ENCODE results near the gene C1orf210.

The C1orf210 gene

DNA sequence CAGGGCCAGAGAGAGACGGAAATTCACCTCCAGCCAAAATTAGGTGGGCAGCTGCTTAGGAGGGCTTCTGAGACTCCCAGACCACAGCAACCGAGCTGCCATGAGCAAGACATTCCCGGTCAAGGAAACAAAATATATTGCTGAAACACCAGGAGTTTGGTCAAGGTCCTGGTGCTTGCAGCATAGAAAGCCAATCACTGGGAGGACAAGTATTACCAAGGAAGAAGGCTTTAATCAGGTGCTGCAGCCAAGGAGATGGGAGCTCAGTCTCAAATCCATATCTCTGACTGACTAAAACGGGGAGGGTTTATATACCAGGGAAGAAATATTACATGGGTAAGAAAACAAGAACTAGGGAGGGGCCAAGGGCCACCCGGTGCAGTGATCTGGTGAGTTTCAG, 34.4 kb downstream of the C1orf210 start:
- Histone ChIP-seq H3K36me3 (ENCODE audit: control insufficient read depth, insufficient read depth, low read length) (no peaks in the 10 kb centered on the region), H3K4me3 (ENCODE audit: insufficient read depth, low read depth, low read length) (no peak overlapping the region), H3K9me3 (ENCODE audit: control insufficient read depth, low read length) (no peaks in the 10 kb centered on the region), H3K27me3 (ENCODE audit: control insufficient read depth, insufficient read depth, low read length, poor library complexity, severe bottlenecking) (no peaks in the 10 kb centered on the region), H3K4me1 (ENCODE audit: control insufficient read depth, insufficient read depth, low read length) (no peaks in the 10 kb centered on the region), H3K27ac (ENCODE audit: insufficient read depth, low read depth, low read length, poor library complexity, severe bottlenecking) (no peak overlapping the region)
- WGBS, 2 experiments = 90 to 95% methylated on average over 5 of the region's 5 CpGs

DNA sequence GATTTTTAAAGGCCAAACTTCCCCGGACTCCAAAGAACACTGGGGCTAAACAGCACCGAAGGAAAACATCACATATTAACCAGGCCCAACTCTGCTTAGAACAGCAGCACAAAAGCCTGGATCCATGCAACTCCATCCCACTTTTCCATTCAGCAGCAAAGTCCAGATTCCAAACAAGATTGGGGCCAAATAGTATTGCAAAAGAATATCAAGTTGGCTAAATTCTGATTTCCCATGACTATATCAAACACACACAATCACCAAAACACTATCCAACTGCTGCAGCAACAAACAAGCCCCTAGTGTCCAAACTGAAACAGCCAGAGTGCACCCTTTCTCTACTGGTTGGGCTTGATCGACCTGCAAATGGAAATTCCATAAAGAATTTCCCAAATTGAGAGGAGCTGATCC, 35.0 kb downstream of the C1orf210 start:
- H3K9me3 ChIP-seq (ENCODE audit: control insufficient read depth, low read length) = no peaks in the 10 kb centered on the region
- no peak overlapping the region for H3K4me3 ChIP-seq (ENCODE audit: insufficient read depth, low read depth, low read length)
- no peaks in the 10 kb centered on the region for H3K36me3 ChIP-seq (ENCODE audit: control insufficient read depth, insufficient read depth, low read length)
- no peak overlapping the region for H3K27ac ChIP-seq (ENCODE audit: insufficient read depth, low read depth, low read length, poor library complexity, severe bottlenecking)
- no peaks in the 10 kb centered on the region for H3K27me3 ChIP-seq (ENCODE audit: control insufficient read depth, insufficient read depth, low read length, poor library complexity, severe bottlenecking)
- no peaks in the 10 kb centered on the region for H3K4me1 ChIP-seq (ENCODE audit: control insufficient read depth, insufficient read depth, low read length)
- 83 to 90% methylated on average over 3 of the region's 3 CpGs for WGBS, 2 experiments

DNA sequence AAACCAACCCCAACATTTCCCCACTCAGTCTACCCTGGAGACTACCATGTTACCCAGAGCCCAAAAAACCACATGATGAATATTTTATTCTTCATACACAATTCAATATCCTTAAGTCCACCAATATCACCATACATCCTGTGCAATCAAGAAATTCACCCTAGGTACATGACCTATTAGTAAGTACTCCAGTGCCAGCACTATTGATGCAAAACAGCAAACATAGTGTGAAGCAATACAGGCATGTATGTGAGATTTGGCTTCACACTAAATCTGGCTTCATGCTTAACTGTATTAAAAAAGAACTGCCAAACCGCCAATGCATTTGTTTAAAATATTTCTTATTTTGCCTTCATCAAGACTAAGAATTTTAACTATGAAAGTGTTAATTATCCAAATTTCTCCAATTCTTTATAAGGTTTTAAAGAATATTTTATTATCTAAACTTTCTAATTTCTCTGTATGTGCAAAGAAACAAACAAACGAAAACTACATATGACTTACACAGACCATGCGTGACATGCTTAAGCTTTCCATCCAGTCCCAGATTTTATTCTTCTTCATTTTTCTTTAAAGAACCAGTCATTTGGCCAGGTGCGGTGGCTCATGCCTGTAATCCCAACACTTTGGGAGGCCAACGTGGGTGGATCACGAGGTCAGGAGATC, 38.0 kb downstream of the C1orf210 start:
- 75 to 80% methylated on average over 5 to 6 of the region's 6 CpGs for WGBS, 2 experiments
- H3K27ac ChIP-seq (ENCODE audit: insufficient read depth, low read depth, low read length, poor library complexity, severe bottlenecking) = no peak overlapping the region

DNA sequence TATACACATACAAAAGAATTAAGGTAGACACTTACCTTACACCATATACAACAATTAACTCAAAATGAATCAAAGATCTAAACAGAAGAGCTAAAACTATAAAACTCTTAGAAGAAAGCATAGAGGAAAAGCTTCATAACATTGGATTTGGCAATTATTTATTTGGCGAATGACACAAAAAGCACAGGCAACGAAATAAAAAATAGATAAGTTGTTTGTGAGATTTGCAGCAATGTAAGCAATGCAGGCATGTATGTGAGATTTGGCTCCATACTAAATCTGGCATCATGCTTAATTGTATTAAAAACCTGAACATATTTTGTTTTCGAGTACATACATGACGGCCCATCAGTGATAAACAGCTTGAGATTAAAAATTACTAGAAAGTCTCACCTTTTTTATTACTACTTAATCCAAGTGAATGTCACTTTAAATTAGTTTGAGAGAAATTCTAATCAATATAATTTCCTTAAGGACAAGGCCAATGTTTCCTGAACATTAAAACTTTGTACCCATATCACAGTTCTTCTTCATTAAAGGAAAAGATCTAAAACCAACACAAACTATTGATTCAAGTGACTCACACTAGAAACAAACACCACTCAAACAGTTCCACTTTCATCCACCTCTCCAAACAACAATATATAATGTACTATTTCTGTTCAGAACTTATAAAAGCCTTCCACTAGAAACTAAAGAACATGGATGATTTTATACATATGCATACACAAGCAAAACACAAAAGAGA, 38.7 kb downstream of the C1orf210 start:
- H3K9me3 ChIP-seq (ENCODE audit: control insufficient read depth, low read length) = no peaks in the 10 kb centered on the region
- WGBS, 2 experiments = 99% methylated on average over 4 of the region's 4 CpGs
- no peaks in the 10 kb centered on the region for H3K4me1 ChIP-seq (ENCODE audit: control insufficient read depth, insufficient read depth, low read length)
- H3K27me3 ChIP-seq (ENCODE audit: control insufficient read depth, insufficient read depth, low read length, poor library complexity, severe bottlenecking) = no peaks in the 10 kb centered on the region
- no peaks in the 10 kb centered on the region for H3K36me3 ChIP-seq (ENCODE audit: control insufficient read depth, insufficient read depth, low read length)
- no peak overlapping the region for H3K4me3 ChIP-seq (ENCODE audit: insufficient read depth, low read depth, low read length)
- H3K27ac ChIP-seq (ENCODE audit: insufficient read depth, low read depth, low read length, poor library complexity, severe bottlenecking) = no peak overlapping the region

More for the DNA sequence above, 38.0 kb downstream of the C1orf210 start:
- no peaks in the 10 kb centered on the region for H3K4me1 ChIP-seq (ENCODE audit: control insufficient read depth, insufficient read depth, low read length)
- no peaks in the 10 kb centered on the region for H3K36me3 ChIP-seq (ENCODE audit: control insufficient read depth, insufficient read depth, low read length)
- no peak overlapping the region for H3K4me3 ChIP-seq (ENCODE audit: insufficient read depth, low read depth, low read length)
- no peaks in the 10 kb centered on the region for H3K9me3 ChIP-seq (ENCODE audit: control insufficient read depth, low read length)
- no peaks in the 10 kb centered on the region for H3K27me3 ChIP-seq (ENCODE audit: control insufficient read depth, insufficient read depth, low read length, poor library complexity, severe bottlenecking)

DNA sequence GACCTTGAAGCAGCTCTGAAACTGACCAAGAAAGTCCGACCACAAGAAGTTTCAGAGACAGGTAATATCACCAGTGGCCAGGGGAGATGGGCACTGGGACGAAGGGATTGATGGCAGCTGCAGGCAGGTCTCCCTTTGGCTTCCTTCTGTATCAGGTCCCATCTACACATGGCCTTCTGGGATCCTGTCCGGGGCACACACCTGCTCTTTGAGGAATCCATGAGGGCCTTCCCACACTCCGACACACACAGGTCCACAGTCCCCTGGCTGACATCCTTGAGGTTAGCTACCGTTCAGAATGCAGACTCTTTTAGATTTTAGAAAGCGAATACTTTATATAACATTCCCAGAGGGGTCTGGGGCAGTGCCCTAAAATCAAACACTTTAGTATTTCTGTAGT, 42.1 kb downstream of the C1orf210 start:
- Histone ChIP-seq H3K27ac (ENCODE audit: insufficient read depth, low read depth, low read length, poor library complexity, severe bottlenecking) (no peak overlapping the region), H3K9me3 (ENCODE audit: control insufficient read depth, low read length) (no peaks in the 10 kb centered on the region), H3K4me1 (ENCODE audit: control insufficient read depth, insufficient read depth, low read length) (no peaks in the 10 kb centered on the region), H3K36me3 (ENCODE audit: control insufficient read depth, insufficient read depth, low read length) (no peaks in the 10 kb centered on the region), H3K27me3 (ENCODE audit: control insufficient read depth, insufficient read depth, low read length, poor library complexity, severe bottlenecking) (no peaks in the 10 kb centered on the region), H3K4me3 (ENCODE audit: insufficient read depth, low read depth, low read length) (no peak overlapping the region)
- 89 to 90% methylated on average over 6 of the region's 6 CpGs for WGBS, 2 experiments

DNA sequence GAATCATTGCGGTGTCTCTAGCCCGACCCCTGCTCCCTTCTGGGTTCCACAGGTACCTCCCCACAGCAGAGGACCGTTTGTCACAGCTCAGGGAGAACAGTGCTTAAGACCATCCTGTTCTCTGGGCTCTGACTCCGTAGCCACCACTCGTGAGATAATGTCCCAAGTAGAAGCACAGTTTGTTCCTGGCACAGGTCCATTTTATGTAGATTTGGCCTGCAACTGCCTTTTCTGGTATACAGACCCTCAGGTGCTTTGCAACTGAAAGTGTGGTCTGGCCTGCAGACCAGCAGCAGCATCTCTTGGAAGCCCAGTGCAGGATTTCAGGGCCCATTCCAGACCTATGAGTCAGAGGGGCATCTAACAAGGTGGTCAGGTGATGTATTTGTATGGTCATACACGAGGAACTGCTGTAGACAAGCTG, 44.0 kb downstream of the C1orf210 start:
- H3K4me1 ChIP-seq (ENCODE audit: control insufficient read depth, insufficient read depth, low read length) = no peaks in the 10 kb centered on the region
- 72% methylated on average over 6 of the region's 6 CpGs for WGBS, 2 experiments
- H3K36me3 ChIP-seq (ENCODE audit: control insufficient read depth, insufficient read depth, low read length) = no peaks in the 10 kb centered on the region
- H3K4me3 ChIP-seq (ENCODE audit: insufficient read depth, low read depth, low read length) = no peak overlapping the region
- H3K27ac ChIP-seq (ENCODE audit: insufficient read depth, low read depth, low read length, poor library complexity, severe bottlenecking) = no peak overlapping the region
- H3K9me3 ChIP-seq (ENCODE audit: control insufficient read depth, low read length) = no peaks in the 10 kb centered on the region
- no peaks in the 10 kb centered on the region for H3K27me3 ChIP-seq (ENCODE audit: control insufficient read depth, insufficient read depth, low read length, poor library complexity, severe bottlenecking)

DNA sequence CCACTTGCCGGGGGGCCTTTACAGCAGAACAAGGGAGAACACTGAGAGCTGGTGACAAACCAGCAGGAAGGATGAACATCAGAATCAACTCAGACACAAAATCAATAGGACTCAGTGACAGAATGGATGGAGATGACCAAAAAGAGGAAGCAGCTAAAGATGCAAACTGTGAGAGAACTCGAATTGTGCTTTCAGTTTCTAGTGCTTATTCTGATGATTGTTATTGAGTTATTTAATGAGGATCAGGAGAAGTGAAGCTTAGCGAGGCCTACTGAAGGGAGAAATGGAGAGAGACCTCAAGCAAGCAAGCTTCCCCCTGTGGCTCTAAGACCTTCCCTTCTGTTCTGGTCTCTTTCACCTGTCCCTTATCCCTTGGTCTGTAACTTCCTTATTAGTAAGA, 45.9 kb downstream of the C1orf210 start:
- H3K4me1 ChIP-seq (ENCODE audit: control insufficient read depth, insufficient read depth, low read length) = no peaks in the 10 kb centered on the region
- H3K27me3 ChIP-seq (ENCODE audit: control insufficient read depth, insufficient read depth, low read length, poor library complexity, severe bottlenecking) = no peaks in the 10 kb centered on the region
- no peak overlapping the region for H3K4me3 ChIP-seq (ENCODE audit: insufficient read depth, low read depth, low read length)
- no peak overlapping the region for H3K27ac ChIP-seq (ENCODE audit: insufficient read depth, low read depth, low read length, poor library complexity, severe bottlenecking)
- 89 to 93% methylated on average over 2 to 3 of the region's 3 CpGs for WGBS, 2 experiments
- H3K9me3 ChIP-seq (ENCODE audit: control insufficient read depth, low read length) = no peaks in the 10 kb centered on the region
- H3K36me3 ChIP-seq (ENCODE audit: control insufficient read depth, insufficient read depth, low read length) = no peaks in the 10 kb centered on the region

DNA sequence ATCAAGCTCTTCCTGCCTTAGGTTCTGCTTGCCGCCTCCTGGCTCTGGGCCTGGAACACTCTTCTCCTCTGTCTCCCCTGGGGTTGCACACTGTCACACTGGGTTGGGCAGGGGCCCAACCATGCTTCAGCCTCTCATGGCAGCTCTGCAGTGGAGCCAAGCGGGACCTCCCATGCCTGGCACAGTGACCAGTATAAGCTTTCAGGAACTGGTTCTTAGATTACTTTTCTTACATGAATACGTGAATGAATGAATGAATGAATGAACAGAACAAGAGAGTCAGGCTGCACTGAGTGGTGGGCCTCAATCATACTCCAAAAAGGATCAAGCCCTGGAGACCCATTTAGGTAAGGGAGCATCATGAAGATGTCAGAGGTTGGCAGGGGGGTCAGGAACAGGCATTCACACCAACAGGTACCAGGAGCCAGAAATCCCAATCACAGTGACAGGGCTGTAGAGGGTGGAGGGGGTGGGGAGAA, 46.4 kb downstream of the C1orf210 start:
- Histone ChIP-seq H3K4me1 (ENCODE audit: control insufficient read depth, insufficient read depth, low read length) (no peaks in the 10 kb centered on the region), H3K27me3 (ENCODE audit: control insufficient read depth, insufficient read depth, low read length, poor library complexity, severe bottlenecking) (no peaks in the 10 kb centered on the region), H3K4me3 (ENCODE audit: insufficient read depth, low read depth, low read length) (no peak overlapping the region), H3K27ac (ENCODE audit: insufficient read depth, low read depth, low read length, poor library complexity, severe bottlenecking) (no peak overlapping the region), H3K9me3 (ENCODE audit: control insufficient read depth, low read length) (no peaks in the 10 kb centered on the region), H3K36me3 (ENCODE audit: control insufficient read depth, insufficient read depth, low read length) (no peaks in the 10 kb centered on the region)
- WGBS, 2 experiments = 91 to 96% methylated on average over 3 of the region's 3 CpGs

DNA sequence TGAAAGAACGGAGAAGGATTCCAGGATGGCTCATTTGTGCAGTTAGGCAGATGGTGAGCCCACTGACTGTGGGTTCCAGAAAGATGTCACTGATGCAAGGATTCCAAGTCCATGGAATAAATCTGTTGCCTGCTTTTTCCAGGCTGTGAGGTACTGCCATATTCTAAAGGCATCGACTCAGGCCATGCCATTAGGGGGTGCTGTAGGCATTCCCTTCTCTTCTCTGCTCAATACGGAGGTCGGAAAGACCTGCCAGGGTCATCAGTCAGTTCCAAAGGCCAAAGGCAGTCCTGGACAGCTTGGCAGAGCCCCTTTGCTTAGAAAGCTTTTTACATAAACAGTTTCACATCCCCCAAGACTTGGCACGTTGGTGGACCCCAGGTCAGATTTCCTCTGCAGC, 47.3 kb downstream of the C1orf210 start:
- Histone ChIP-seq H3K9me3 (ENCODE audit: control insufficient read depth, low read length) (no peaks in the 10 kb centered on the region), H3K36me3 (ENCODE audit: control insufficient read depth, insufficient read depth, low read length) (no peaks in the 10 kb centered on the region), H3K4me1 (ENCODE audit: control insufficient read depth, insufficient read depth, low read length) (no peaks in the 10 kb centered on the region), H3K4me3 (ENCODE audit: insufficient read depth, low read depth, low read length) (no peak overlapping the region), H3K27ac (ENCODE audit: insufficient read depth, low read depth, low read length, poor library complexity, severe bottlenecking) (no peak overlapping the region), H3K27me3 (ENCODE audit: control insufficient read depth, insufficient read depth, low read length, poor library complexity, severe bottlenecking) (no peaks in the 10 kb centered on the region)
- WGBS, 2 experiments = 3 to 5% methylated on average over 5 of the region's 5 CpGs

DNA sequence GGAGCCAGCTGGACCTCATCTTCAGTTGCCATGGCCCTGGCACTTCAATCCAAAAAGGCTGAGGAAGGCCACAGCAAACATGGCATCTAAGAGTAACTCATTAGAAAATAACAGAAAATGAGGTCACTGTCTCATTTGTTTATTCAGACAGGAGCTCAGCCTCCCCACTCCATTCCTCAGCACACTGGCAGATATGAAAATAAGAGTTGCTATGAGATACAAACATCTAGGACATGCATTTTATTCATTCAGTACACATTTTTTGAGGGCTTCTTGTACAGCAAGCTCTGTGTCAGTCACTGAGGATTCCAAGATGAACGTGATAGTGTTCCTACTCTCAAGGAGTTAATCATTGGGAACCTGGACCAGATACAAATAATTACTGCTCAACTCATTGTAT, 48.3 kb downstream of the C1orf210 start:
- Histone ChIP-seq H3K27me3 (ENCODE audit: control insufficient read depth, insufficient read depth, low read length, poor library complexity, severe bottlenecking) (no peaks in the 10 kb centered on the region), H3K4me1 (ENCODE audit: control insufficient read depth, insufficient read depth, low read length) (no peaks in the 10 kb centered on the region), H3K4me3 (ENCODE audit: insufficient read depth, low read depth, low read length) (no peak overlapping the region), H3K9me3 (ENCODE audit: control insufficient read depth, low read length) (no peaks in the 10 kb centered on the region), H3K36me3 (ENCODE audit: control insufficient read depth, insufficient read depth, low read length) (no peaks in the 10 kb centered on the region), H3K27ac (ENCODE audit: insufficient read depth, low read depth, low read length, poor library complexity, severe bottlenecking) (no peak overlapping the region)
- WGBS, 2 experiments = 96 to 100% methylated on average over 1 of the region's 1 CpG

All from ectodermal cell (in vitro differentiated cells).